Kidney (tissue), 14 donors: ENCODE data around the gene FAM219A. TPM values are rescaled to one million over a fixed set of nuclear protein-coding genes. Genes with fewer than 3 reads are reported as not detected.

Source experiments
- DNase-seq, 5 donors: peaks; one replicate each; pipeline ENCODE4 v3.0.0-alpha.2; 2013 to 2020
- FAIRE-seq: peaks from 2 replicates; lab custom pipeline; 2012; peaks lifted over from hg19 to GRCh38; lab: Jason Lieb, UNC
- H3K27ac ChIP-seq, 2 donors: one replicate each; pipeline ENCODE4 v1.7.0; 2013; ENCODE audit warnings: low read depth in 2 of 2, low read length in 2 of 2, inconsistent platforms in 1 of 2
- H3K27me3 ChIP-seq: one replicate; pipeline ENCODE4 v1.7.1; 2013; ENCODE audit warnings: low read length, inconsistent platforms; ENCODE audit not compliant: control insufficient read depth, insufficient read depth
- H3K36me3 ChIP-seq, 3 donors: one replicate each; pipeline versions ENCODE4 v1.7.0 to v1.7.1; 2013; ENCODE audit warnings: low read length in 3 of 3, control low read depth in 1 of 3, inconsistent platforms in 1 of 3; ENCODE audit not compliant: insufficient read depth in 3 of 3, control insufficient read depth in 2 of 3
- H3K4me1 ChIP-seq, 3 donors: one replicate each; pipeline versions ENCODE4 v1.7.0 to v1.7.1; 2013; ENCODE audit warnings: low read length in 3 of 3, inconsistent platforms in 1 of 3, low read depth in 1 of 3; ENCODE audit not compliant: control insufficient read depth in 2 of 3, insufficient read depth in 2 of 3
- H3K4me3 ChIP-seq, 3 donors: one replicate each; pipeline versions ENCODE4 v1.7.0 to v1.8.1; 2013; ENCODE audit warnings: low read length in 3 of 3, control low read depth in 1 of 3, inconsistent platforms in 1 of 3
- H3K9ac ChIP-seq, 3 donors: one replicate each; pipeline versions ENCODE4 v1.7.0 to v1.7.1; 2013; ENCODE audit warnings: low read length in 3 of 3, control low read depth in 1 of 3, inconsistent platforms in 1 of 3
- H3K9me3 ChIP-seq, 3 donors: one replicate each; pipeline versions ENCODE4 v1.7.0 to v1.7.1; 2013; ENCODE audit warnings: low read length in 3 of 3, control low read depth in 1 of 3, inconsistent platforms in 1 of 3; ENCODE audit not compliant: control insufficient read depth in 2 of 3, insufficient read depth in 1 of 3
- CTCF ChIP-seq: IDR thresholded peaks from 3 replicates; pipeline ENCODE4 v1.5.1; 2012; ENCODE audit warnings: mild to moderate bottlenecking, moderate library complexity, borderline replicate concordance; ENCODE audit not compliant: insufficient read depth; ENCODE audit errors: extremely low read depth
- intact Hi-C: fragments of 100-400 bp; cut with DNase I; formaldehyde crosslinking; loops from one replicate; pipeline ENCODE4 v1.11.1; 2022
- polyA plus RNA-seq: library from polyadenylated mRNA; stranded (reverse); fragments of 350-450 nt; fragmentation: Illumina TruSeq; extraction: RNeasy Lipid Tissue Mini Kit (QIAGEN cat#74804); gene quantifications from one replicate; pipeline ENCODE4 v1.2.3, GENCODE V29; 2014; ENCODE audit warnings: low read depth, low replicate concordance; ENCODE audit not compliant: insufficient read depth
- total RNA-seq: library from RNA; stranded (reverse); fragmentation: NEBNext Ultra II Directional; extraction: Animal tissue kit (Norgen Biotek cat#: 25700); gene quantifications from one replicate; pipeline ENCODE4 v1.2.1, GENCODE V29; 2021
- donor health status: control.
- donor health status: control.
- donor health status: control.
- donor health status: control.
- donor health status: control.
- donor health status: DM: yes; HTN: yes; CAD: no.
- donor health status: Normal renal cell carcinoma (clear cell type).

FAM219A gene
- total and polyA plus RNA-seq, 2 donors from 2014 or later: 8.7 to 21.1 TPM

GRCh38 chr9:34380034-34380510 is 78.3 kb downstream of the FAM219A start:
- H3K4me3 ChIP-seq: peak overlapping the region in 2 of 3 donors; percentile 50 to 62

GRCh38 chr9:34379334-34380033 is 78.9 kb downstream of the FAM219A start:
- Histone ChIP-seq H3K4me3 (peak overlapping the region; percentile 49 to 62 (median 50)), H3K36me3 (no peaks in the 10 kb centered on the region), H3K9me3 (no peaks in the 10 kb centered on the region), H3K4me1 (peaks cover 0 to 20% (median 6%) of the 10 kb centered on the region in 3 donors), H3K27me3 (no peaks in the 10 kb centered on the region), H3K9ac (peak overlapping the region in 1 of 3 donors; percentile 5), H3K27ac (peak overlapping the region; percentile 8 to 54)
- FAIRE-seq (no peak), DNase-seq (peak; percentile 88 to 92 (median 90))
- TF ChIP-seq CTCF: peak; percentile 96
- intact Hi-C loops: no loop called here

More at GRCh38 chr9:34380034-34380510, 78.3 kb downstream of the FAM219A start:
- no peaks in the 10 kb centered on the region for H3K9me3 ChIP-seq
- no peak for FAIRE-seq
- peak overlapping the region; percentile 8 to 54 for H3K27ac ChIP-seq
- peaks cover 0 to 19% (median 6%) of the 10 kb centered on the region in 3 donors for H3K4me1 ChIP-seq
- DNase-seq: peak in 3 of 5 donors; percentile 23 to 36 (median 24)
- H3K36me3 ChIP-seq: no peaks in the 10 kb centered on the region
- H3K27me3 ChIP-seq: no peaks in the 10 kb centered on the region
- intact Hi-C loops: no loop called here
- H3K9ac ChIP-seq: peak overlapping the region in 1 of 3 donors; percentile 53
- no peak for TF ChIP-seq CTCF

GRCh38 chr9:34378376-34379060 is 79.9 kb downstream of the FAM219A start:
- Histone ChIP-seq H3K4me1 (peaks cover 0 to 20% (median 10%) of the 10 kb centered on the region in 3 donors), H3K27me3 (no peaks in the 10 kb centered on the region), H3K36me3 (no peaks in the 10 kb centered on the region), H3K27ac (no peak overlapping the region), H3K9me3 (no peaks in the 10 kb centered on the region), H3K4me3 (no peak overlapping the region), H3K9ac (peak overlapping the region in 1 of 3 donors; percentile 5)
- FAIRE-seq (no peak), DNase-seq (no peak)
- intact Hi-C loops: no loop called here
- no peak for TF ChIP-seq CTCF
